GM12864 (cell line): Measurements from ENCODE around the gene MLLT3.

Experiments used
- DNase-seq: peaks from one replicate; pipeline ENCODE4 v3.0.0-alpha.2; 2011; ENCODE audit warnings: low read depth
- H3K4me3 ChIP-seq: 2 replicates; pipeline ENCODE4 v1.5.1; 2011; ENCODE audit warnings: mild to moderate bottlenecking, low read depth, low read length, control low read depth
- TF ChIP-seq, protein P1 (sequence below): IDR thresholded peaks from 2 replicates; pipeline ENCODE4 v1.5.1; 2011; ENCODE audit warnings: low read depth, mild to moderate bottlenecking, moderate library complexity, low read length, control low read depth, inconsistent platforms; ENCODE audit errors: missing control alignments

MLLT3 gene

DNA sequence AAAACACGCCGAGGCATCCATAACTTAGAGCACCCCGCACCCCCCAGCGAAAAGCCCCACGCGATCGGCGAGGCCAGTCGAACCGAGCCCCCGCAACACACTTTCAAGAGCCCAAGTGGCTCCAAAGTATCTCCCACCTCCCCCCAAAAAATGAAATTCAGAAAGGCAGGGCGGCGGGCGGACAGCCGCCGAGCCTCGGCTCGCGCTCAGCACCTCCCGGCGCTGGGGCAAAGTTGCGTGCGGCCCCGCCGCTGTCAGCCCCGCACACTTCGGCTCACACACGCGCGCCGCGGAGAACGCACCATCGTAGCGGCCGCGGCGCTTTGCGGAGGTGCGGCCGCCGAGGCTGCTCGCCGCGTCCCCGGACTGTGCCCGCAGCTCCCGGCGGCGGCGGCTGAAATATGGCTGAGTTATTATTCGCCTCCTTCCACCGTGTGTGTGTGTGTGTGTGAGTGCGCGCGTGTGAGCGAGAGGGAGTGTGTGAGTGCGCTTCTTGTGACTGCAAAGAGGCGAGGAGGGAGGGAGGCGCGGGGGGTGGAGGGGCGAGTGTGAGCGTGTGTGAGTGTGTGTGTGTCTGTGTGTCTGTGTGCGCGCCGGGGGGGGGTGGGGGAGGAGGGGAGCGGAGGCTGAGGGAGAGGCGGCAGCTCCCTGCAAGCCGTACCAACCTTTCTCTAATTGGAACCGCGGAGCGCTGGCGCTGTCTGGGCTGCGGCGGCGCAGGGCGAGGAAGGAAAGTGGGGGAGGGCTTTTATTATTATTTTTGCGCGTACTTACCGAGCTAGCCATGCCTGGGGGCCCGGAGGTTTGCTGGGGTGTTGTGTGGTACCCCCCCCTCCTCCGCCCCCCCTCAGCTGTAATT, 599 bp downstream of the MLLT3 start:
- DNase-seq: no peak
- peak overlapping the region; percentile 78 for H3K4me3 ChIP-seq
- TF ChIP-seq, protein P1, sequence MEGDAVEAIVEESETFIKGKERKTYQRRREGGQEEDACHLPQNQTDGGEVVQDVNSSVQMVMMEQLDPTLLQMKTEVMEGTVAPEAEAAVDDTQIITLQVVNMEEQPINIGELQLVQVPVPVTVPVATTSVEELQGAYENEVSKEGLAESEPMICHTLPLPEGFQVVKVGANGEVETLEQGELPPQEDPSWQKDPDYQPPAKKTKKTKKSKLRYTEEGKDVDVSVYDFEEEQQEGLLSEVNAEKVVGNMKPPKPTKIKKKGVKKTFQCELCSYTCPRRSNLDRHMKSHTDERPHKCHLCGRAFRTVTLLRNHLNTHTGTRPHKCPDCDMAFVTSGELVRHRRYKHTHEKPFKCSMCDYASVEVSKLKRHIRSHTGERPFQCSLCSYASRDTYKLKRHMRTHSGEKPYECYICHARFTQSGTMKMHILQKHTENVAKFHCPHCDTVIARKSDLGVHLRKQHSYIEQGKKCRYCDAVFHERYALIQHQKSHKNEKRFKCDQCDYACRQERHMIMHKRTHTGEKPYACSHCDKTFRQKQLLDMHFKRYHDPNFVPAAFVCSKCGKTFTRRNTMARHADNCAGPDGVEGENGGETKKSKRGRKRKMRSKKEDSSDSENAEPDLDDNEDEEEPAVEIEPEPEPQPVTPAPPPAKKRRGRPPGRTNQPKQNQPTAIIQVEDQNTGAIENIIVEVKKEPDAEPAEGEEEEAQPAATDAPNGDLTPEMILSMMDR: peak; percentile 2

DNA sequence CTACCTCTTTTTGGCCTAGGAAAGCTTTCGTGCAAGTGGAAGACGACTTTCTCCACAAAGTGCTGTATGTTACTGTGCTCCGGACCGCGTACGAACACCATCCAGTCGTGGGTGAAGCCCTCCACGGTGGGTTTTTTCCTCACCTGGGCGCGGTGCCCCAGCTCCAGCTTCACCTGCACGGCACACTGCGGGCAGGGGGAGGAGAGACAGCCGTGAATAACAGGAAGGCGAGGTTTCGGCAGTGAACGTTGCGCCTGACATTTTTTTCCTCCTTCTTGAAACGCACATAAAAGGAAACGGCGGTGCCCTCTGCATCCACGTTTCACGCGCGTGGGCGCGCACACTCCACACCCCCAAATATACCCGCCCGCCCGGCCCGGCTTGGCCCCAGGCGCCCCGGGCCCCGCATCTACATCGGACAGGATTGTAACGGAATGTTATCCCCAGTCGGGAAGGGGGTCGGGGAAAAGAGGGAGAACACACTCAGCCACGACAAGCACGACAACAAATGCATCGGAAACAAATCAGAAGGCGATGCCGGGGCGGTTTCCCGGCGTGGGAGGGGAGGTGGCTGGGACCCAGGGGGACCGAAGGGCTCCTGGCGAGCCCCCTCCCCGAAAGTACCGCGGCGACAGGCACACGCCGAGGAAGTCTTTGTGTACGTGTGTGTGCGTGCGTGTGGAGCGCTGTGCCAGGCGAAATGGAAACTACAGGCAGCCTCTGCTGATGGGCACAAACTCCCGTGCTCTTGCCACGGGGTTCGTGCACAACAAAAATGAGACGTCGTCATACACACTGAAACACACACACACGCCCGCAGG, 1.4 kb downstream of the MLLT3 start:
- TF ChIP-seq, protein P1: no peak
- DNase-seq: no peak
- H3K4me3 ChIP-seq: peak overlapping the region; percentile 78

DNA sequence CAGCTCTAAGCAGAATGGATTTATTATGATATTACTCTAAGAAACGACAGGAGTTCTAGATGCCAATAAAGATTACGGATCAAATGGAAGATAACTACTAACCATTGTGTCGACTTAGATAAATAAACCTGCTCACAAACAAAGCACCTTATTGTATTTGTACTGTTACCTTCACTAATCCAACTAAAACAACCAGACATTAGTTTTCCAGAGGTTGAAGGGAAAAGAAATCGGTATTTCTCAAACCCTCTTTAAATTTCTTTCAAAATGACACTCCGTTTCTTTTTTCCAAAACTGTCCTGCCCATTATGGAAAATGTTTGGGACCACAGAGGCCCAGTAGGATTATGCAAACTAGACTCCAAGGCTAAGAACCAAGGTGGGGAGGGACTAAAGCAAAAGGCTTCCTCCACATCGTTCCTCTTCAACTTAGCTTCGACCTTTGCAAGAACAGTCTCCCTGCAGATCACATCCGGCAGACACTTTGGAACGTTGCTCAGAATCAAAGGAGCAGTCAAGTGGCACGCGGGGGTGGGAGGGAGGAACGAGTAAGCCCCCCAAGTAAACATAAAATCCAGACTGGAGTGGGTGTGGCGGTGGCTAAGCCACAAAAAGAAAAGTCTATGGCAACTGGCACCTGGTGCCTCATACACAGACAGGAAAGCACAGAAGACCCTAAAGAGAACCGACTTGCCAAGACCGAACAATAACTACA, 2.7 kb downstream of the MLLT3 start:
- TF ChIP-seq, protein P1: no peak
- H3K4me3 ChIP-seq: peak overlapping the region; percentile 78; the same call in 1 of the 2 replicates
- DNase-seq: no peak

DNA sequence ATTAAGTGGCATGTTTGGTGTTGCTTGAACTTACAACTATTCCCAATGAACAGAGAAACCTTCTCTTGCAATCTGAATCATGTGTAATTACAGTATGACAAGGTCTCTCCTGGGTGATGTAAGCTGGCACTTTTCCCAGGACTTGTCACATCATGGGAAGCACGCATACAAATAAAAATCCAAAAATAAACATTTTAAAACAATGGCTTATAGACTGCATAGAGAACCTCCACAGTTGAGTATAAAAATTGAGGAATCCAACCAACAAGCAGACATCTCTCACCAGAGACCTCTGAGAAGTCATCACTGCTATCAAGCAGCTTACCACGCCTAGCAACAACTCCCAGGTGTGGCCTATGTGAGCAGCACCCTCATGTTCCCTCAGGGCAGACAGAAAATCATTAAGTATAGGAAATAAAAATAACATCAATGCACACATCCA, 3.9 kb downstream of the MLLT3 start:
- no peak for DNase-seq
- TF ChIP-seq, protein P1: no peak

DNA sequence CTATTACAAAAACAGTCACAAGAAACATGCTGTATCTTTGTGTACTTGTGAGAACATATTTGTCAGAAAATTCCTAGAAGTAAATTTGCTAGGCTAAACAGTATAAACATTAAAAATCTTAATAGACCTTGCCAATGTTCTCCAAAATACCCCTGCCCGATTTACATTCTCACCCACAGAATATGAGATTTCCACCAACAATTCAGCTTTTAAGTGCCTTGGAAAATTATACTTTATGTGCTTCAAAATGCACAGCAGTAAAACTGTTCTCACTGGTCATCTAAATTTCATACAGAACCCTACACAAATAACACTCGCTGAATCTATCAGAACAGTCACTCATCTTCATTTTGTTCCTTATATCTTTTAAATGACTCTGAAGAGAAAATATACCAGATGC, 5.5 kb downstream of the MLLT3 start:
- no peak overlapping the region for H3K4me3 ChIP-seq
- TF ChIP-seq, protein P1: no peak
- DNase-seq: no peak

More for the DNA sequence above, 3.9 kb downstream of the MLLT3 start:
- no peak overlapping the region for H3K4me3 ChIP-seq

DNA sequence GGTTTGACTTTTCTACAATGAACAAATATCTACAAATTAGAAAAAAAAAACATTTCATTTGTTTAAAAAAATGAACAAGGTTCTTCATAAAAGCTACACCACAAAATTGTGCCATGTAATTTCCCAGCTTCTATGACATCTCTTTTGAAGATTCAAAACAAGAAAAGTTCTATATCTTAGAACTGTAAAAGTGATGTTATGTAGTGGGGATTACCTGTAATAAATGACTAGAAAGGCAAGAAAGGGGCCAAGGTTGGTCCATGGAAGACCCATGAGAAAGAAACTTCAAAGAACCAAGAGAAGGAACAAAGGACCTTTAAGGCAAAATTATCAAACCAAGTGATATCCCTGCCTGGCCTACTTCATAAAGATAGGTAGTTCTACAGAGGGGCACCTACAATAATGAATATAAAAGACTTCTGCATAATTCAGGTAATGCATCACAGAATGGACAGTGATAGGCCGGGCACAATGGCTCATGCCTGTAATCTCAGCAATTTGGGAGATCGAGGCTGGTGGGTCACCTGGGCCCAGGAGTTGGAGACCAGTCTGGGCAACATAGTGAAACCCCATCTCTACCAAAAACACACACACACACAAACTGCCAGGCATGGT, 7.6 kb downstream of the MLLT3 start:
- TF ChIP-seq, protein P1: no peak

More for the DNA sequence above, 7.6 kb downstream of the MLLT3 start:
- no peak for DNase-seq
- H3K4me3 ChIP-seq: no peak overlapping the region
